Embryonic facial prominence (tissue), 1 donor: Measurements from ENCODE around the gene PITPNM3.

Source experiments
- DNase-seq: peaks from one replicate; pipeline ENCODE4 v3.0.0-alpha.2; 2016; ENCODE audit errors: extremely low spot score

The PITPNM3 gene

DNA sequence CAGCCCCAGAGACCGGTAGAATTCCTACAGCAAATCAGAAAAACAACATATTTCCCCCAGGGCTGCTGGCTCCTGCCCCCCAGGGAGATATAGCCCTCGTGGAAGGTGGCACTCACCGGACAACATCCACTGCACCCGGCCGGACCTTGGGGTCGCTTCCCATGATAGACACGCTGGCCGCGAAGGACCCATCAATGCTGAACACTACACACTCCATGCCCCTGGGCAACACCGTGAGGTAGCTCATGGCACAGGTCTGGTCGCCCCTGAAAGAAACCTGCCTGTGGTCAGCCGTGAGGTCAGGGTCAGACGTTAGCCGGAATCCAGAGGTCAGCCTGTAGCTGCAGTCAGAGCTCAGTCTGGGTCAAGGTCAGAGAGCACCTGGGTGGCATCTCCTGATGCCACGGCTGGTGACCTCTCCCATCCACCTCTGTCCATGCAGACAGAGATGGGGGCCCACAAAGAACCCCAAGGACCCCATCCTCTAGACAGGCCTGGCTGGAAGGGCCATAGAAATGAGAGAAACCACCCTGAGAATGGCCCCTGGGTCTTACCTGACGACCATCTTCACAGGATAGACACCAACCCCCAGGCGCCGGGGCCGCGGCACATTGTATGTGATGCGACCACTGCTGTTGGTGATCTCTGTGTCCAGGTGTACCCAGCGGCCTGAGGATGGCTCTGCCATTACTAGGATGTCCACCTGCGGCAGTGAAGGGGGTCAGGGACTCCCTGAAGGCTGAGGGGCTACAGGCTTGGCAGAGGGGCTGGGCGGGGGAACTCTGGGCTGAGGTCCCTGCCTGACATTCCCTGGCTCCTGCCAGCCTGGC is 92.5 kb downstream of the PITPNM3 start:
- no peak for DNase-seq

GRCh38 chr17:6462692-6463091 is 93.7 kb downstream of the PITPNM3 start:
- no peak for DNase-seq

- DNase-seq = no peak
Measured at GRCh38 chr17:6461792-6462524, 94.4 kb downstream of the PITPNM3 start.

DNA sequence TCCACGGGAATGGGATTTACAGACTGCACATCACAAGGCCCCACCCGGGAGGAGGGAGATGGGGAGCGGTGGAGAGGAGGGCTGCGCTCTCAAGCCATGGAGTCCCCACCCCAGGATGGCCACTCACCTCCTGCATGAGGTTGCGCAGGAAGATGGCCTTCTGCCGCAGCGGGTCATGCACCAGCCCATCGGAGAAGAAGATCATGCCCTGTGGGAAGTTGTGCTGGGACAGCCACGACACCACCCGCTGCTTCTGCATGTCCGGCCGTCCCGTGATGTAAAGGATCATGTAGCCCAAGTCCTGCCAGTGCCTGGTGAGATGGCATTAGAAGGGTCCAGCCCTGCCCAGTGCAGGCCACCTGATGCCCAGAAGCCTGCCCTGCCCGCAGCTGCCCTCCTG is 95.1 kb downstream of the PITPNM3 start:
- DNase-seq = no peak

GRCh38 chr17:6460531-6461161 is 95.7 kb downstream of the PITPNM3 start:
- DNase-seq = no peak

GRCh38 chr17:6458460-6458950 is 97.8 kb downstream of the PITPNM3 start:
- no peak for DNase-seq

GRCh38 chr17:6457688-6458459 is 98.5 kb downstream of the PITPNM3 start:
- no peak for DNase-seq

GRCh38 chr17:6456914-6457687 is 99.3 kb downstream of the PITPNM3 start:
- no peak for DNase-seq

DNA sequence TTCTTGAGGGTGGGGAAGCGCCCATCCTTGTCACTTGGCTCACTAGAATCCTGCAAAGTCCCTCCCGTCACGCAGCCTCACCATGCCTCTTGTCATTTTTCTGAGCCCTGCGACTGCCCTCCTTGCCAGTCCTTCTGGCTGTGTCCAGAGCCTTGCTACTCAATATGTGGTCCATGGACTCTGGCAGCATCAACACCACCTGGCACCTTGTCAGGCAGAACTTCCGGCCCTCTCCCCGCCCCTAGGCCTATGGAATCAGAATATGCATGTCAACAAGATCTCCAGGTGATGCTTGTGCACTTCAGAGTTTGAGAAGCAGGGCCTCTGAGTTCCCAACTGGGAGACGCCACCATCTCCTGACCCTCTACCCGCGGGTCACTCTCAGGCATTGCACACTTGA is 100.0 kb downstream of the PITPNM3 start:
- no peak for DNase-seq

DNA sequence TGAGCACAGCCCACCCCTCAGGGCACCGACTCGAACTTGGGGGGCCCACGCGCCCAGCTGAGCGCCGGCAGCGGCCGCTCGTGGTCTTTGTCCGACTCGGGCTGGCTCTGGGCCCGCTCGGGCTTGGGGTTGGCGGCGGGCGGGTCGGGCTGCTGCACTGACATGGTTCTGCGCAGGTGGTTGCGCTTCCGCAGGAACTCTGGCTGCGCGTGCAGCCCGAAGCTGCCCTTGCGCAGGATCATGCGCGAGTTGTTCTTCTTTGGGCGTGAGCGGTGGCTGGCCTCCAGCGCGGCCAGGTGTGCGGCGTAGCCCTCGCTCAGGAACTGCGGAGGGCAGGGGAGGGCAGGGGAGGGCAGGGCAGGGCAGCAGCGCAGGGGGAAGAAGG is 101.0 kb downstream of the PITPNM3 start:
- no peak for DNase-seq

GRCh38 chr17:6454495-6455320 is 101.6 kb downstream of the PITPNM3 start:
- no peak for DNase-seq

DNA sequence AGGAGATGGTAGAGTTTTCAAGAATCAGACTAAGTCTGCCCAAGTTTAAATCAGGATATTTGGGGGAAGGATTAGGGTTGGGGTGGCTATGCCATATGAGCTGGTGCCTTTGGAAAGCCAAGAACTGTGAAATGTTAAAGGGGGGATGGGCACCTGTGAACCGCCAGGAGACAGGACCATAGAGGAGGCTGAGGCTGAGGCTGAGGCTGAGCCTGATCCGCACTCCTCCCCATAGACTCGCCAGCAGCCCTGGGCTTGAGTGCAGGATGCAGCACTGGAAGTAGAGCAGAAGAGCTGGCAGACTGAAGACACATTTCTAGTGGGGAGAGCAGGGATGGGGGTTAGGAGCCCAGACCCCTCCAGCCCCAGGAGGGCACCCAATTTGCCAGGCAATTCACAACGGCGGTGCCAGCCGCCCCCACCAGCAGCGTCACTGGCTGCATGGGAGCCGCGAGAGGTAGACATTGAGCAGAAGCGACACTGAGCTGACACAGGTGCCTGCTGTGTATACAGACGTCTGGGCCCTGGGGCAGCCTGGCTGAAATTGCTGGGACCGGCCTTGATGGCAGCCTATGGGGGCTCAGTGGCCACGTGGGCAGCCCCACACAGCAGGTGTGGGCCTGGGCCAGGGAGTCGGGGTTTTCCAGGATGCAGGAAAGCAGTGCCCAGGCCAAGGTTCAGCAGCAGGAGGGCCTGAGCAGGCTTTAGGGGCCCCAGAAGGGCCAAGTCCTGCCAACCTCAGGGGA is 102.9 kb downstream of the PITPNM3 start:
- no peak for DNase-seq

GRCh38 chr17:6452471-6453266 is 103.7 kb downstream of the PITPNM3 start:
- DNase-seq = no peak

DNA sequence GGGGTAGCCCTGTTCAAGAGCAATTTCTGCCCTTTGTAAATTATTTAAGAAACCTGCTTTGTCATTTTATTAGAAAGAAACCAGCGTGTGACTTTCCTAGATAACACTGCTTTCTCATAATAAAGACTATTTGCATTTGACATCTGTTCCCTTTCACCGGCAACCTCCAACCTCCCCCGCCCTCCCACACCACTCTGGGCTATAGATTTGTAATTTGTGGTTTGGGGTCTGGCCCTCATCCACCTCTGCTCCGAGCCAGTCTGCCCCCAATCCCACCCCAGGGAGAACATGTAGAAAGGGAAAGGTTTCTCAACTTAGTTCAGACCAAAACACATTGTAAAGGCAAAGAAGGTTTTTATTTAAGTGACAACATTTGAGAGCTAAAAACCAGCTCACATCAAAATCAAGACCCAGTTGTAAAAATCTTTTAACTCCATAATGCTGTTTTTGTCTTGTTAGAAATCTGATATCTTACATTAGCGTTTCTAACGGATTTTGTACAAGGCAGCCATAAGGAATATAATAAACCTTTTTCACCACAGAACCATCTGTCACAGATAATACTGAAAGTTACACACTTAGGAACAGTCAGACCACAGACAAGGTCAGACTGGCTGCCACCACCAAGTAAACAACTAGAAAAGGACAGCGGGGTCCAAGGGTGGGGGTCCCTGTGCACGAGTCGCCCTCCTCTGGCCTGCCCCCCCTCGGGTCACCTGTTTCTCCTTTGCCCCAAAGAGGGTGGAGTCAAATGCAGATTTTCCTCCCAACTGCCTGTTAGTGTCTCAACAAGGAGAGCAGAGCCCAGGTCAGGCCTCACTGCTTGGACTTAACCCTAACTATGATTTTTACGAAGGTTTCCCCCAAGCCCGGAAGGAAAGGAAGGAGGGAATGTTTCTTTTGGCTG is 105.2 kb downstream of the PITPNM3 start:
- DNase-seq = no peak

GRCh38 chr17:6449307-6449706 is 107.0 kb downstream of the PITPNM3 start:
- no peak for DNase-seq

- DNase-seq = no peak
Measured at GRCh38 chr17:6448473-6448872, 107.9 kb downstream of the PITPNM3 start.

DNA sequence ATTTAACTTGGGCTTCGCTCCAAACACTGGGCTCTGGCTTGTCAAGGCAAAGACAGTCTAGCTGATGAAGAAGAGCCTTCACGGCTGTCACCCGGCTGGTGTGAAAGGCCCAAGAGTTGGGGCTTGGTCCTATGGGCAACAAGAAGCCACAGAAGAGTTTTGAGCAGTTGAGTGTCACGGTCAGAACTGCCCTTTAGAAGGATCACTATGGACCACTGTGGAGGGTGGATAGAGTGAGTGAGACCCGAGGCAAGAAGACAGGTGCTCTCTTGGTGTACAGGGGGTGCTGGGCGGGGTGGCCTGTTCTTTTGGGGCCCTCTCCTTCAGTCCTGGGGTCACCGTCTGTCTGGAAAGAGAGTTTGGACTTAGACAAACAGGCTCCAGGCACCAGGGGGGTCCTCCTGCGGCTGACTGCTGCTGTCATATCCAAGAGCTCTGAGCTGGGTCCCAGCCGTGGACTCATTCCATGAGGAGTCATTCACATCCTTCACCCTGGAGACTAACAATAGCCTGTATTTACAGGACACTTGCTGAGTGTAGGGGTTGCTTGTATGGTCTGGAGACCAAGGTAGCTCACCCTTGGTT is 109.7 kb downstream of the PITPNM3 start:
- DNase-seq = no peak
